Spleen (tissue), 7 donors: ENCODE results near the gene BLOC1S1.

Source experiments
- POLR2A ChIP-seq, 3 donors: fragments of 450-650 bp; IDR thresholded peaks; one replicate each; pipeline ENCODE4 v1.5.1; 2017; ENCODE audit warnings: antibody characterized with exemption in 3 of 3, mild to moderate bottlenecking in 1 of 3
- TF ChIP-seq, protein P1 (sequence below), 11 experiments: fragments of 200-600 bp in 7 of 11; fragments of 450-650 bp in 4 of 11; sonication (generic) in 4 of 11; IDR thresholded peaks in 8 of 11; conservative IDR thresholded peaks in 3 of 11; 1 replicate in 7 of 11; 2 replicates in 4 of 11; pipeline versions ENCODE4 v1.4.0 to v1.8.0; 2016 to 2021; ENCODE audit warnings: antibody characterized with exemption in 11 of 11, inconsistent platforms in 4 of 11, mild to moderate bottlenecking in 1 of 11
- donor health status: DM: no; HTN: no; CAD: no; lungs with moderate emphysema.
- donor health status: DM: no; HTN: no; CAD: no.
- donor health status: DM: no; HTN: no; CAD: no.

DNA sequence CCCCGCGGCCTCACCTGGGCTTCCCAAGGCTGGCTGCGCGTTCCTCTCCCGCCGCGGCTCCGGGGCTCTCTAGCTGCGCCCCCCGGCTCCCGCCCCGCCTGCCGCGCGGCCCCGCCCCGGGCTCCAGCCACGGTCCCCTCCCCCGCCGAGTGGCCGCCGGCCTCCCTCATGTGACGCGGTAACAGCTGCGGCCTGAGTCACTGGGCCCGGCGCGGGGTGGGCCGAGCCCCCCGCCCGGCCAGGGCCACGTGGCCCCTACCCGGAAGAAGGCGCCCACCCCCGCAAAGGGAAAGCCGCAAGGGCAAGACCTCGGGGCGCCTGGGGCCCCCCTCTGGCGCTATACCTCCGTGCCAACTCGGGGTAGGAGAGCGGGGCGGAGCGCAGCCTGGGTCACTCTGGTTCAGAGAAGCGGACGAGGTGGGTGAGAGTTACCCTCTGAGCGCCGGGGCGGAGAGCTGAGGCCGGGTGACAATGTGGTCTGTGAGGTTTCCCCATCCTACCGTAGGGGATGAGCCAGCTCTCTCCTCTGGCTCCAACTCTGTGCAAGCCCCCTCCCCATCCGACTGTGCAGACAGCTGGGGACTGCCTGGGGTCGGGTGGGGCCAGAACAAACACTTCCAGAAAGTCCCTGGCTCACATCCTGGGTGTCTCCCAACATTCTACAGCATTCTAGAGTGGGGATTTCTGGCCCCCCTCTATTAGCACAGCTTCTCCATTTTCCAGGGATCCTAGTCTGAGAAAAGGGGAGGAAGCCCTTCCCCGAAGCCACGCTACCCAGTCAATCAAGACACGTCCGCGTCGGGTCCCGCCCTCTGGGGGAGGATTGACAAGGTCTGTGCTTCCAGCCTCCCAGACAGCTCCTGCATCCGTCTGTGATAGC is 13.3 kb downstream of the BLOC1S1 start, which contains the start of gene CD63:
- TF ChIP-seq, protein P1, sequence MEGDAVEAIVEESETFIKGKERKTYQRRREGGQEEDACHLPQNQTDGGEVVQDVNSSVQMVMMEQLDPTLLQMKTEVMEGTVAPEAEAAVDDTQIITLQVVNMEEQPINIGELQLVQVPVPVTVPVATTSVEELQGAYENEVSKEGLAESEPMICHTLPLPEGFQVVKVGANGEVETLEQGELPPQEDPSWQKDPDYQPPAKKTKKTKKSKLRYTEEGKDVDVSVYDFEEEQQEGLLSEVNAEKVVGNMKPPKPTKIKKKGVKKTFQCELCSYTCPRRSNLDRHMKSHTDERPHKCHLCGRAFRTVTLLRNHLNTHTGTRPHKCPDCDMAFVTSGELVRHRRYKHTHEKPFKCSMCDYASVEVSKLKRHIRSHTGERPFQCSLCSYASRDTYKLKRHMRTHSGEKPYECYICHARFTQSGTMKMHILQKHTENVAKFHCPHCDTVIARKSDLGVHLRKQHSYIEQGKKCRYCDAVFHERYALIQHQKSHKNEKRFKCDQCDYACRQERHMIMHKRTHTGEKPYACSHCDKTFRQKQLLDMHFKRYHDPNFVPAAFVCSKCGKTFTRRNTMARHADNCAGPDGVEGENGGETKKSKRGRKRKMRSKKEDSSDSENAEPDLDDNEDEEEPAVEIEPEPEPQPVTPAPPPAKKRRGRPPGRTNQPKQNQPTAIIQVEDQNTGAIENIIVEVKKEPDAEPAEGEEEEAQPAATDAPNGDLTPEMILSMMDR (IDR thresholded peaks at IDR 0.05 in 8 of 11, conservative IDR thresholded peaks at IDR 0.05 in 3 of 11) = peak in 1 of 11 experiments; percentile 4
- TF ChIP-seq POLR2A (IDR thresholded peaks at IDR 0.05) = peak in 1 of 3 donors; percentile 37
